HepG2 (cell line): ENCODE results near the gene ZNF322. TPM values are rescaled to one million over a fixed set of nuclear protein-coding genes. Genes with fewer than 3 reads are reported as not detected.

ENCODE experiments used
- GPN1 ChIP-seq: sonication (generic); formaldehyde crosslinking; IDR thresholded peaks from 2 replicates; pipeline ENCODE4 v1.5.1; 2020; ENCODE audit warnings: missing genetic modification reagents, borderline replicate concordance
- KDM1A ChIP-seq: IDR thresholded peaks from 2 replicates; pipeline ENCODE4 v1.6.1; 2016; ENCODE audit warnings: missing compliant biosample characterization
- LCORL ChIP-seq, 2 experiments: fragments of 450-650 bp in 1 of 2; sonication (generic) in 1 of 2; formaldehyde crosslinking in 1 of 2; IDR thresholded peaks; 2 replicates each; pipeline versions ENCODE4 v1.5.0 to v1.6.1; 2017 to 2020; ENCODE audit warnings: antibody characterized with exemption in 1 of 2, missing genetic modification reagents in 1 of 2
- NR3C1 ChIP-seq: sonication (generic); formaldehyde crosslinking; IDR thresholded peaks from 2 replicates; pipeline ENCODE4 v1.4.0; 2020; ENCODE audit warnings: missing genetic modification reagents
- TAF15 ChIP-seq: fragments of 200-400 bp; formaldehyde crosslinking; IDR thresholded peaks from one replicate; pipeline ENCODE4 v1.6.1; 2018; ENCODE audit warnings: mild to moderate bottlenecking, low read depth, low read length; ENCODE audit not compliant: poor library complexity, severe bottlenecking
- ZNF367 ChIP-seq: sonication (generic); formaldehyde crosslinking; IDR thresholded peaks from 2 replicates; pipeline ENCODE4 v1.4.0; 2020; ENCODE audit warnings: missing genetic modification reagents, borderline replicate concordance
- ZNF556 ChIP-seq: sonication (generic); formaldehyde crosslinking; IDR thresholded peaks from 2 replicates; pipeline ENCODE4 v1.4.0; 2020; ENCODE audit warnings: mild to moderate bottlenecking, missing genetic modification reagents, borderline replicate concordance
- ZNF646 ChIP-seq: sonication (generic); formaldehyde crosslinking; IDR thresholded peaks from 2 replicates; pipeline ENCODE4 v1.9.0; 2021; ENCODE audit warnings: mild to moderate bottlenecking, missing genetic modification reagents
- polyA plus RNA-seq, 8 experiments: library from polyadenylated mRNA; depleted of rRNA in 3 of 8; stranded (reverse) in 7 of 8; unstranded in 1 of 8; fragments of >200 nt; fragmentation: Illumina TruSeq in 4 of 8; extraction: Trizol in 4 of 8; gene quantifications; 2 replicates each; pipeline versions ENCODE4 v1.2.1 to v1.2.3, GENCODE V29; 2011 to 2016; ENCODE audit warnings: low read depth in 4 of 8, missing spikeins in 1 of 8, mixed read lengths in 1 of 8; ENCODE audit not compliant: insufficient read depth in 1 of 8
- total RNA-seq, 5 experiments: library from RNA; depleted of rRNA; stranded (reverse); fragments of >200 nt; fragmentation: Illumina TruSeq; extraction: Trizol; gene quantifications; 2 replicates each; pipeline ENCODE4 v1.2.3, GENCODE V29; 2016; ENCODE audit warnings: low read depth in 1 of 5
- TF ChIP-seq, protein P1 (sequence below): sonication (generic); formaldehyde crosslinking; IDR thresholded peaks from 2 replicates; pipeline ENCODE4 v1.8.1; 2022; ENCODE audit warnings: mild to moderate bottlenecking, missing genetic modification reagents
- TF ChIP-seq, protein P2 (sequence below): sonication (generic); formaldehyde crosslinking; IDR thresholded peaks from 2 replicates; pipeline ENCODE4 v1.5.0; 2020; ENCODE audit warnings: missing genetic modification reagents
- TF ChIP-seq, protein P3 (sequence below): sonication (generic); formaldehyde crosslinking; IDR thresholded peaks from 2 replicates; pipeline ENCODE4 v1.5.0; 2020; ENCODE audit warnings: mild to moderate bottlenecking, missing genetic modification reagents, borderline replicate concordance

ZNF322 gene
- total and polyA plus RNA-seq, 2 of the 13 experiments (the other 11 are each of a cell fraction or from before 2014, with no cell fraction given), result 8.3 to 22.8 TPM

DNA sequence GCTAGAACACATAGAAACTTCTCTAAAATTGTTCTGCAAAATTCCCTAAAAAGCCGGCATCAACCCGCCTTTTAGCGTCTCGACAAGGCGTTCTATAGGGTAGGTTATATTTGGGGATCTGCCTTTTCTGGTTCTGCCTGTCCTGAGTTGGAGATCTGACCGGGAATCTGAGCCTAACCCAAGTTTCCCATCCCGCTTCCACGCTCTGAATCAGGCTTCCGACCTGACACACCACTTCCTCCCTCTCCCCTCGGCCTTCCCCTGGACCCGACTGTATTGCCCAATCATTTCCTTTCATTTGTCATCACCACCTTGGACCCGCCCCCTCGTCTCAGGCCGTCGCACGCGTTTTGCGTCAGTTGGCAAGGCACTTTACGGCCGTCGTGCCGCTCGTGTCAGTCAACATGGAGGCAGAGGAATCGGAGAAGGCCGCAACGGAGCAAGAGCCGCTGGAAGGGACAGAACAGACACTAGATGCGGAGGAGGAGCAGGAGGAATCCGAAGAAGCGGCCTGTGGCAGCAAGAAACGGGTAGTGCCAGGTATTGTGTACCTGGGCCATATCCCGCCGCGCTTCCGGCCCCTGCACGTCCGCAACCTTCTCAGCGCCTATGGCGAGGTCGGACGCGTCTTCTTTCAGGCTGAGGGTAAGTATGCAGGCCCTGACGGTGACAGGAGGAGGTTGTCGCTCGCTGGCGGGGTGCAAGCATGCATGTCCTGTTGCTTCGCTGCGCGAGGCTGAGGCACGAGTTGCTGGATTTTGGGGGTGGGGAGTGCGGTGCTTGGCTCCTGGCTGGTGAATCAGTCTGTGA, 62.8 kb downstream of the ZNF322 start, which contains the start of gene ABT1 (continued):
- TF ChIP-seq KDM1A (CRISPR knock-in tag) (peak; percentile 91), ZNF646 (no peak), GPN1 (no peak), ZNF556 (peak; percentile 96; the same call in 1 of the 2 replicates), TAF15 (no peak), NR3C1 (CRISPR knock-in tag) (no peak), LCORL (IDR thresholded peaks at IDR 0.05) (no peak), LCORL (CRISPR knock-in tag; IDR thresholded peaks at IDR 0.05) (peak; percentile 92), ZNF367 (CRISPR knock-in tag) (no peak)
- TF ChIP-seq, protein P1, sequence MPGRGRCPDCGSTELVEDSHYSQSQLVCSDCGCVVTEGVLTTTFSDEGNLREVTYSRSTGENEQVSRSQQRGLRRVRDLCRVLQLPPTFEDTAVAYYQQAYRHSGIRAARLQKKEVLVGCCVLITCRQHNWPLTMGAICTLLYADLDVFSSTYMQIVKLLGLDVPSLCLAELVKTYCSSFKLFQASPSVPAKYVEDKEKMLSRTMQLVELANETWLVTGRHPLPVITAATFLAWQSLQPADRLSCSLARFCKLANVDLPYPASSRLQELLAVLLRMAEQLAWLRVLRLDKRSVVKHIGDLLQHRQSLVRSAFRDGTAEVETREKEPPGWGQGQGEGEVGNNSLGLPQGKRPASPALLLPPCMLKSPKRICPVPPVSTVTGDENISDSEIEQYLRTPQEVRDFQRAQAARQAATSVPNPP (CRISPR knock-in tag), result peak; percentile 79; the same call in 1 of the 2 replicates
- TF ChIP-seq, protein P2, sequence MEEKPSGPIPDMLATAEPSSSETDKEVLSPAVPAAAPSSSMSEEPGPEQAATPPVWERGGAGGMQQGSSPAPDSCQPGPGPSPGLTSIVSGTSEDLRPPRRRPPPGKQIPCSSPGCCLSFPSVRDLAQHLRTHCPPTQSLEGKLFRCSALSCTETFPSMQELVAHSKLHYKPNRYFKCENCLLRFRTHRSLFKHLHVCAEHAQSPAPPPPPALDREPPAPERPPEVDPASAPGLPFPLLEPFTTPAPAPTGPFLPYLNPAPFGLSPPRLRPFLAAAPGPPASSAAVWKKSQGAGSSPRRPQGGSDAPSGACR (CRISPR knock-in tag), result peak; percentile 85
- TF ChIP-seq, protein P3, sequence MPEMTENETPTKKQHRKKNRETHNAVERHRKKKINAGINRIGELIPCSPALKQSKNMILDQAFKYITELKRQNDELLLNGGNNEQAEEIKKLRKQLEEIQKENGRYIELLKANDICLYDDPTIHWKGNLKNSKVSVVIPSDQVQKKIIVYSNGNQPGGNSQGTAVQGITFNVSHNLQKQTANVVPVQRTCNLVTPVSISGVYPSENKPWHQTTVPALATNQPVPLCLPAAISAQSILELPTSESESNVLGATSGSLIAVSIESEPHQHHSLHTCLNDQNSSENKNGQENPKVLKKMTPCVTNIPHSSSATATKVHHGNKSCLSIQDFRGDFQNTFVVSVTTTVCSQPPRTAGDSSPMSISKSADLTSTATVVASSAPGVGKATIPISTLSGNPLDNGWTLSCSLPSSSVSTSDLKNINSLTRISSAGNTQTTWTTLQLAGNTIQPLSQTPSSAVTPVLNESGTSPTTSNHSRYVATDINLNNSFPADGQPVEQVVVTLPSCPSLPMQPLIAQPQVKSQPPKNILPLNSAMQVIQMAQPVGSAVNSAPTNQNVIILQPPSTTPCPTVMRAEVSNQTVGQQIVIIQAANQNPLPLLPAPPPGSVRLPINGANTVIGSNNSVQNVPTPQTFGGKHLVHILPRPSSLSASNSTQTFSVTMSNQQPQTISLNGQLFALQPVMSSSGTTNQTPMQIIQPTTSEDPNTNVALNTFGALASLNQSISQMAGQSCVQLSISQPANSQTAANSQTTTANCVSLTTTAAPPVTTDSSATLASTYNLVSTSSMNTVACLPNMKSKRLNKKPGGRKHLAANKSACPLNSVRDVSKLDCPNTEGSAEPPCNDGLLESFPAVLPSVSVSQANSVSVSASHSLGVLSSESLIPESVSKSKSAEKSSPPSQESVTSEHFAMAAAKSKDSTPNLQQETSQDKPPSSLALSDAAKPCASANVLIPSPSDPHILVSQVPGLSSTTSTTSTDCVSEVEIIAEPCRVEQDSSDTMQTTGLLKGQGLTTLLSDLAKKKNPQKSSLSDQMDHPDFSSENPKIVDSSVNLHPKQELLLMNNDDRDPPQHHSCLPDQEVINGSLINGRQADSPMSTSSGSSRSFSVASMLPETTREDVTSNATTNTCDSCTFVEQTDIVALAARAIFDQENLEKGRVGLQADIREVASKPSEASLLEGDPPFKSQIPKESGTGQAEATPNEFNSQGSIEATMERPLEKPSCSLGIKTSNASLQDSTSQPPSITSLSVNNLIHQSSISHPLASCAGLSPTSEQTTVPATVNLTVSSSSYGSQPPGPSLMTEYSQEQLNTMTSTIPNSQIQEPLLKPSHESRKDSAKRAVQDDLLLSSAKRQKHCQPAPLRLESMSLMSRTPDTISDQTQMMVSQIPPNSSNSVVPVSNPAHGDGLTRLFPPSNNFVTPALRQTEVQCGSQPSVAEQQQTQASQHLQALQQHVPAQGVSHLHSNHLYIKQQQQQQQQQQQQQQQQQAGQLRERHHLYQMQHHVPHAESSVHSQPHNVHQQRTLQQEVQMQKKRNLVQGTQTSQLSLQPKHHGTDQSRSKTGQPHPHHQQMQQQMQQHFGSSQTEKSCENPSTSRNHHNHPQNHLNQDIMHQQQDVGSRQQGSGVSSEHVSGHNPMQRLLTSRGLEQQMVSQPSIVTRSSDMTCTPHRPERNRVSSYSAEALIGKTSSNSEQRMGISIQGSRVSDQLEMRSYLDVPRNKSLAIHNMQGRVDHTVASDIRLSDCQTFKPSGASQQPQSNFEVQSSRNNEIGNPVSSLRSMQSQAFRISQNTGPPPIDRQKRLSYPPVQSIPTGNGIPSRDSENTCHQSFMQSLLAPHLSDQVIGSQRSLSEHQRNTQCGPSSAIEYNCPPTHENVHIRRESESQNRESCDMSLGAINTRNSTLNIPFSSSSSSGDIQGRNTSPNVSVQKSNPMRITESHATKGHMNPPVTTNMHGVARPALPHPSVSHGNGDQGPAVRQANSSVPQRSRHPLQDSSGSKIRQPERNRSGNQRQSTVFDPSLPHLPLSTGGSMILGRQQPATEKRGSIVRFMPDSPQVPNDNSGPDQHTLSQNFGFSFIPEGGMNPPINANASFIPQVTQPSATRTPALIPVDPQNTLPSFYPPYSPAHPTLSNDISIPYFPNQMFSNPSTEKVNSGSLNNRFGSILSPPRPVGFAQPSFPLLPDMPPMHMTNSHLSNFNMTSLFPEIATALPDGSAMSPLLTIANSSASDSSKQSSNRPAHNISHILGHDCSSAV (CRISPR knock-in tag), result no peak
